ENCODE results near the gene SART3. TPM values are rescaled to one million over a fixed set of nuclear protein-coding genes. Genes with fewer than 3 reads are reported as not detected.
A peak's percentile ranks its signal among the peaks of the same experiment; 100 is the strongest.

The SART3 gene
- total RNA-seq, 1 donor from 2014 or later = 72.6 TPM

DNA sequence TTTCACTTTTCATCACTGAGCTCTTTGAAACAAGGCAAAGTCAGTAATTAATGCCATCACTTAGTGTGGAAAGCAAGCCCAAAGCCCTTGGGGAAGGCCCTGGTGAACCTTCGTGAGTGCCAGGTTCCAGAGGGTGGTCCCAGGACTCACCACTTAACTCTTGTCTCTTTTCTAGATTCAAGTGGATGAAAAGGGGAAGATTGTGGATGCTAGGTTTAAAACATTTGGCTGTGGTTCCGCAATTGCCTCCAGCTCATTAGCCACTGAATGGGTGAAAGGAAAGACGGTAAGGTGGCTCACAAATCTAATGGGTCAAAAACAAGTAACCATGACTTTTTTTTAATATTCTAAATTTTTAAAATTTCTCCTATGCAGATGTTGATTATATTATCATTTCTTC lies 4.2 kb upstream of the SART3 start:
- no peaks in the 10 kb centered on the region for H3K36me3 Mint-ChIP-seq (ENCODE audit: unreplicated experiment)
- peaks cover 4% of the 10 kb centered on the region for H3K27me3 Mint-ChIP-seq (ENCODE audit: unreplicated experiment)

DNA sequence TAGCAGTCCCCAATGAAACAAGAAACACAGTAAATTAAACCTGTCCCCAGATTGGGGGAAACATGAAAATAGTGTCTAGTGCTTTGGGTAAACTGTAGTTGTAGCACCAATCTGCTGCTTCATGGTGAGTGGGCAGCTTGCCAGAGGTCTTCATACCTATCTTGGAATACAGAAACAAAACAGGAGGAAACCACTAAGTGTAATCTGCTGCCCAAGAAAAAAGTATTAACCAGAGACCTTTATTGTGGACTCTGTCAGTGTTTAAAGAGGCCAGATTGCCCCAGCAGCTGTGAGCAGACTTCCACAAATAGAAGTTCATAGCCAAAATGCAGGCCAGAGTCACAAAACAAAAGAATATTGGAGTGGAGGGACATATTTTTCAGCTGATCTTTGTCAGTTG lies 3.8 kb upstream of the SART3 start:
- Mint-ChIP-seq H3K36me3 (ENCODE audit: unreplicated experiment) (no peaks in the 10 kb centered on the region), H3K4me1 (ENCODE audit: low read depth, unreplicated experiment) (peaks cover 24% of the 10 kb centered on the region), H3K9me3 (ENCODE audit: unreplicated experiment) (peaks cover 2% of the 10 kb centered on the region), H3K27me3 (ENCODE audit: unreplicated experiment) (peaks cover 4% of the 10 kb centered on the region), H3K4me3 (ENCODE audit: unreplicated experiment) (no peak overlapping the region), H3K27ac (ENCODE audit: unreplicated experiment) (peak overlapping the region; percentile 55)
- TF ChIP-seq, protein P1, sequence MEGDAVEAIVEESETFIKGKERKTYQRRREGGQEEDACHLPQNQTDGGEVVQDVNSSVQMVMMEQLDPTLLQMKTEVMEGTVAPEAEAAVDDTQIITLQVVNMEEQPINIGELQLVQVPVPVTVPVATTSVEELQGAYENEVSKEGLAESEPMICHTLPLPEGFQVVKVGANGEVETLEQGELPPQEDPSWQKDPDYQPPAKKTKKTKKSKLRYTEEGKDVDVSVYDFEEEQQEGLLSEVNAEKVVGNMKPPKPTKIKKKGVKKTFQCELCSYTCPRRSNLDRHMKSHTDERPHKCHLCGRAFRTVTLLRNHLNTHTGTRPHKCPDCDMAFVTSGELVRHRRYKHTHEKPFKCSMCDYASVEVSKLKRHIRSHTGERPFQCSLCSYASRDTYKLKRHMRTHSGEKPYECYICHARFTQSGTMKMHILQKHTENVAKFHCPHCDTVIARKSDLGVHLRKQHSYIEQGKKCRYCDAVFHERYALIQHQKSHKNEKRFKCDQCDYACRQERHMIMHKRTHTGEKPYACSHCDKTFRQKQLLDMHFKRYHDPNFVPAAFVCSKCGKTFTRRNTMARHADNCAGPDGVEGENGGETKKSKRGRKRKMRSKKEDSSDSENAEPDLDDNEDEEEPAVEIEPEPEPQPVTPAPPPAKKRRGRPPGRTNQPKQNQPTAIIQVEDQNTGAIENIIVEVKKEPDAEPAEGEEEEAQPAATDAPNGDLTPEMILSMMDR (IDR thresholded peaks at IDR 0.05; ENCODE audit: partially characterized antibody, unreplicated experiment) = no peak
- no peak for DNase-seq

More for the DNA sequence above, 4.2 kb upstream of the SART3 start:
- H3K27ac Mint-ChIP-seq (ENCODE audit: unreplicated experiment) = no peak overlapping the region
- TF ChIP-seq, protein P1 (IDR thresholded peaks at IDR 0.05; ENCODE audit: partially characterized antibody, unreplicated experiment) = no peak
- no peak overlapping the region for H3K4me3 Mint-ChIP-seq (ENCODE audit: unreplicated experiment)
- H3K9me3 Mint-ChIP-seq (ENCODE audit: unreplicated experiment) = peaks cover 2% of the 10 kb centered on the region
- H3K4me1 Mint-ChIP-seq (ENCODE audit: low read depth, unreplicated experiment) = peaks cover 20% of the 10 kb centered on the region
- no peak for DNase-seq

DNA sequence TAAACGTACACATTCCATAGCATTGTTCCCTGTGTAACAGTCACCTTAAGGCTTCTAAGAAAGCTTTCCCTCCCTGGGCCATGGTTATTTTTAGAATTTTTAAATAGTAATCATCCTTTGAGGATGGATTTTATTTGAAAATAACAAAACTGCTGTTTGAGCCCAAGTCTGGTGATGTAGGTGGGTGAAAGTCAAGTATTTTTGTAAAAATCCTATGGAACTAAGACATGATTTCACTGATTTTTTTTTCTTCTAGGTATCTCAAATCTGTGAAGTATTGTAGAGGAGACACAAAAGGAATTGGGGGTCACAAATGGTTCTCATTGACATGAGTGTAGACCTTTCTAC lies 2.8 kb upstream of the SART3 start:
- H3K27me3 Mint-ChIP-seq (ENCODE audit: unreplicated experiment) = peaks cover 4% of the 10 kb centered on the region
- no peak for DNase-seq
- no peaks in the 10 kb centered on the region for H3K36me3 Mint-ChIP-seq (ENCODE audit: unreplicated experiment)
- peak overlapping the region; percentile 92 for H3K4me3 Mint-ChIP-seq (ENCODE audit: unreplicated experiment)
- peaks cover 2% of the 10 kb centered on the region for H3K9me3 Mint-ChIP-seq (ENCODE audit: unreplicated experiment)
- H3K27ac Mint-ChIP-seq (ENCODE audit: unreplicated experiment) = peak overlapping the region; percentile 33
- TF ChIP-seq, protein P1 (IDR thresholded peaks at IDR 0.05; ENCODE audit: partially characterized antibody, unreplicated experiment) = no peak
- peaks cover 24% of the 10 kb centered on the region for H3K4me1 Mint-ChIP-seq (ENCODE audit: low read depth, unreplicated experiment)

DNA sequence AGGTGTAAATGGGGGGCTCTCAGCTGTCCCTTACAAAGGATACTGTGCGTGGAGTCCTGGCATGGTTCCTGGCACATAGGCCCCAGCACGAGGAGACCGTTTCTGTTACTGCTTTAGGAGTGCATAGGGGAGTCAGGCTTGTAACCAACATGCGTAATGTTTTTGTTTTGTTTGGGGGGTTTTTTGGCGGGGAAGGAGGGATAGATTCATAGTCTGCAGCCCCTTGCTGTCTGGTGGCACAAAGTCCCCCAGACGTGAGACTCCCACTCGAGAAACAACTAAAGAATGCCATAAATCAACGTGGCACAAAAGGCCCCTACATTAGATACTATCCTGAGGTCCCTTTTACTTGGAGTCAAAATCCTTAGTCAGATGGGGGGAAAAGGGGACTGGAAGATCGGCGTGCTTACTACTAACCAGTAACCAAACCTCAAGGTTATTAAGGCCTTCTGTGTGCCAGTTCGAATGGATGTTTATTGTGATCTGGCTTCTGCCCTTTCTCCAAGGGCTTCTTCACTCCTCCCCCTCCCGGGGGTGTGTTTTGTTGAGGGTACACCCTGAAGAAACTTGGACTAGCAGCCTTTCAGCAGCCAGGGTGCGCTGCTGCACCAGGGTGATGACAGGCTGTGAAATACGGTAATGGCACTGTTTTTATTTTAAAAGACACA lies 2.3 kb upstream of the SART3 start:
- DNase-seq = peak; percentile 78
- TF ChIP-seq, protein P1 (IDR thresholded peaks at IDR 0.05; ENCODE audit: partially characterized antibody, unreplicated experiment) = no peak
- Mint-ChIP-seq H3K4me3 (ENCODE audit: unreplicated experiment) (peak overlapping the region; percentile 92), H3K27ac (ENCODE audit: unreplicated experiment) (peak overlapping the region; percentile 89), H3K4me1 (ENCODE audit: low read depth, unreplicated experiment) (peaks cover 21% of the 10 kb centered on the region), H3K9me3 (ENCODE audit: unreplicated experiment) (peaks cover 2% of the 10 kb centered on the region), H3K36me3 (ENCODE audit: unreplicated experiment) (no peaks in the 10 kb centered on the region), H3K27me3 (ENCODE audit: unreplicated experiment) (peaks cover 4% of the 10 kb centered on the region)

DNA sequence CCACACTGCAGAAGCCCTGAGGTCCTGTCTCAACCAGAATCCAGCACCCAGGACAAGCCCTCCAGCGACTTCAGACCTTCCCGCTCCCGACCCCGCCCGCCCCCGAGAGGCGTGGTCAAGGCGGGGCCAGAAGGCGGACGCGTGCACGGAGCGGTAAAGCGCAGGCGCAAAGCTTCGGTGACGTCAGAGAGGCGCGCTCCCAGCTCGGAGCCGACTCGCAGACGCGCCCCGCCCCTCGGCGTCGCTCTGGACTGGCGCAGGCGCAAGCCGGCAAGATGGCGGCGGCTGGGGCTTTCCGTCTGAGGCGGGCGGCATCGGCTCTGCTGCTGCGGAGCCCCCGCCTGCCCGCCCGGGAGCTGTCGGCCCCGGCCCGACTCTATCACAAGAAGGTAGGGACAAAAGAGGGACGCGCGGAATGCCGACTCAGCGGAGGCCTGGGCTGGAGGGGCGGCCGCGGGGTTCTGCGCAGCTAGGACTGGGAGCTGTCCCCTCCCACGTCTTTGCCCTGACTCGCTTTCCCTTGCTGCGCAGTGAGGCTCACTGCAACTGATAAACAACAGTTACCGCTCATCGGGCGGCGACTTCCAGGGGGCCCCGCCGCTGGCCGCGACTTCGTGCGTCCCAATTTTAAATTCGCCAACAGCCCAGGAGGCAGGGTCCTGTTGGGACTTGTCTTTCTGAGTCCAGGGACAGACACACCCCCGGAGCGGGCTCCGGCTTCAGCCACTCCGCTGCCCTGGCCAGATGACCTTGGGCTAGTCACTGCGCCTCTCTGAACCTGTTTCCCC lies 1.6 kb upstream of the SART3 start, which contains the start of gene ISCU:
TSS of gene ISCU (plus strand) at position 249 of the 788 bp plus-strand sequence. CDS start at position 276, 27 bp downstream.
- peak; percentile 99 for DNase-seq
- peak within 1 kb of the TSS; percentile 100 for H3K4me3 Mint-ChIP-seq (ENCODE audit: unreplicated experiment)
- H3K27ac Mint-ChIP-seq (ENCODE audit: unreplicated experiment) = peak within 1 kb of the TSS; percentile 100
- H3K4me1 Mint-ChIP-seq (ENCODE audit: low read depth, unreplicated experiment) = peaks cover 21% of the 10 kb centered on the region
- no peaks in the 10 kb centered on the region for H3K36me3 Mint-ChIP-seq (ENCODE audit: unreplicated experiment)
- TF ChIP-seq, protein P1 (IDR thresholded peaks at IDR 0.05; ENCODE audit: partially characterized antibody, unreplicated experiment) = no peak
- peaks cover 4% of the 10 kb centered on the region for H3K27me3 Mint-ChIP-seq (ENCODE audit: unreplicated experiment)
- peaks cover 2% of the 10 kb centered on the region for H3K9me3 Mint-ChIP-seq (ENCODE audit: unreplicated experiment)

Measured in glutamatergic neuron (in vitro differentiated cells).